Skeletal muscle cell (primary cell): ENCODE results near the gene WNT3A.

Experiments
- DNase-seq: peaks from one replicate; pipeline ENCODE4 v3.0.0-alpha.2; 2010; ENCODE audit warnings: low read depth
- H3K4me3 ChIP-seq: 2 replicates; pipeline ENCODE4 v1.5.1; 2011; ENCODE audit warnings: low read depth, mild to moderate bottlenecking, control low read depth, low read length, moderate library complexity

WNT3A gene

GRCh38 chr1:228064296-228064695 lies 57.5 kb downstream of the WNT3A start:
- H3K4me3 ChIP-seq: no peak overlapping the region
- DNase-seq: no peak

- H3K4me3 ChIP-seq: no peak overlapping the region
- DNase-seq: no peak
Observed at GRCh38 chr1:228064741-228065542, 58.1 kb downstream of the WNT3A start.

- no peak for DNase-seq
- no peak overlapping the region for H3K4me3 ChIP-seq
Observed at GRCh38 chr1:228065543-228066347, 58.9 kb downstream of the WNT3A start.

- no peak overlapping the region for H3K4me3 ChIP-seq
- DNase-seq: no peak
Observed at GRCh38 chr1:228066416-228066815, 59.6 kb downstream of the WNT3A start.

- no peak overlapping the region for H3K4me3 ChIP-seq
- no peak for DNase-seq
Observed at GRCh38 chr1:228066891-228067654, 60.3 kb downstream of the WNT3A start.

GRCh38 chr1:228068359-228068758 lies 61.6 kb downstream of the WNT3A start:
- no peak for DNase-seq
- no peak overlapping the region for H3K4me3 ChIP-seq

GRCh38 chr1:228070173-228070572 lies 63.4 kb downstream of the WNT3A start:
- no peak for DNase-seq
- no peak overlapping the region for H3K4me3 ChIP-seq

GRCh38 chr1:228070851-228071250 lies 64.1 kb downstream of the WNT3A start:
- H3K4me3 ChIP-seq: no peak overlapping the region
- no peak for DNase-seq

GRCh38 chr1:228071839-228072657 lies 65.2 kb downstream of the WNT3A start:
- DNase-seq: no peak
- H3K4me3 ChIP-seq: no peak overlapping the region

GRCh38 chr1:228072658-228073043 lies 65.9 kb downstream of the WNT3A start:
- no peak for DNase-seq
- H3K4me3 ChIP-seq: no peak overlapping the region

GRCh38 chr1:228073061-228073856 lies 66.5 kb downstream of the WNT3A start:
- no peak overlapping the region for H3K4me3 ChIP-seq
- no peak for DNase-seq

- H3K4me3 ChIP-seq: no peak overlapping the region
- DNase-seq: no peak
Observed at GRCh38 chr1:228073857-228074545, 67.2 kb downstream of the WNT3A start.

- DNase-seq: no peak
- H3K4me3 ChIP-seq: no peak overlapping the region
Observed at GRCh38 chr1:228074954-228075730, 68.3 kb downstream of the WNT3A start.

- H3K4me3 ChIP-seq: no peak overlapping the region
- DNase-seq: no peak
Observed at GRCh38 chr1:228075801-228076271, 69.0 kb downstream of the WNT3A start.

- DNase-seq: no peak
- H3K4me3 ChIP-seq: no peak overlapping the region
Observed at GRCh38 chr1:228076796-228077430, 70.1 kb downstream of the WNT3A start.

GRCh38 chr1:228077565-228078330 lies 71.0 kb downstream of the WNT3A start:
- H3K4me3 ChIP-seq: no peak overlapping the region
- DNase-seq: no peak
